Nucleus accumbens (tissue), 56 donors: Measurements from ENCODE around the gene DOC2A.
A peak's percentile ranks its signal among the peaks of the same experiment; 100 is the strongest.

Source experiments
- DNase-seq, 56 donors: peaks; one replicate each; lab custom pipeline; 2025; lab: John Stamatoyannopoulos, UW

DOC2A gene

GRCh38 chr16:30006659-30007377 lies 4.0 kb downstream of the DOC2A start:
- DNase-seq, result no peak

GRCh38 chr16:30006095-30006473 lies 4.7 kb downstream of the DOC2A start:
- no peak for DNase-seq

GRCh38 chr16:30005341-30006094 lies 5.3 kb downstream of the DOC2A start:
- peak in 8 of 56 donors; percentile 6 to 25 (median 12) for DNase-seq

GRCh38 chr16:30004811-30005242 lies 6.0 kb downstream of the DOC2A start:
- no peak for DNase-seq

- no peak for DNase-seq
Observed at GRCh38 chr16:30004424-30004776, 6.4 kb downstream of the DOC2A start.

GRCh38 chr16:30003670-30004423 lies 7.0 kb downstream of the DOC2A start:
- DNase-seq, result no peak

GRCh38 chr16:30002614-30003346 lies 8.0 kb downstream of the DOC2A start:
- DNase-seq, result no peak

GRCh38 chr16:30000735-30001631 lies 9.8 kb downstream of the DOC2A start:
- DNase-seq, result no peak

GRCh38 chr16:29999605-30000004 lies 11.2 kb downstream of the DOC2A start:
- no peak for DNase-seq

- DNase-seq, result no peak
Observed at GRCh38 chr16:29996766-29997250, 14.0 kb downstream of the DOC2A start.

- DNase-seq, result peak; percentile 82 to 100 (median 98)
Observed at GRCh38 chr16:29995911-29996765, 14.7 kb downstream of the DOC2A start, which contains the start of gene INO80E. INO80E (plus strand) TSS chr16:29996241; CDS start chr16:29996311, 70 bp downstream.

GRCh38 chr16:29995324-29995910 lies 15.4 kb downstream of the DOC2A start, which contains the start of gene HIRIP3:
HIRIP3 (minus strand) TSS chr16:29995617; CDS start chr16:29995605, 12 bp downstream.
- DNase-seq, result peak in 54 of 56 donors; percentile 32 to 94 (median 83)

GRCh38 chr16:29994600-29995323 lies 16.1 kb downstream of the DOC2A start:
- peak in 7 of 56 donors; percentile 40 to 72 (median 60) for DNase-seq

GRCh38 chr16:29993903-29994599 lies 16.8 kb downstream of the DOC2A start:
- no peak for DNase-seq

GRCh38 chr16:29993191-29993902 lies 17.5 kb downstream of the DOC2A start:
- no peak for DNase-seq
